Fibroblast of the aortic adventitia (primary cell): ENCODE results near the gene SLC22A7. TPM values are rescaled to one million over a fixed set of nuclear protein-coding genes. Genes with fewer than 3 reads are reported as not detected.
A peak's percentile ranks its signal among the peaks of the same experiment; 100 is the strongest.

ENCODE experiments used
- DNase-seq: peaks from one replicate; pipeline ENCODE4 v3.0.0-alpha.2; 2010; ENCODE audit warnings: low read depth
- H3K4me3 ChIP-seq: 2 replicates; pipeline ENCODE4 v1.5.1; 2011; ENCODE audit warnings: low read depth, mild to moderate bottlenecking, control low read depth, low read length, moderate library complexity
- CTCF ChIP-seq: IDR thresholded peaks from 2 replicates; pipeline ENCODE4 v1.5.1; 2011; ENCODE audit warnings: mild to moderate bottlenecking, low read length, control low read depth, inconsistent platforms; ENCODE audit not compliant: insufficient read depth
- total RNA-seq: library from RNA; depleted of rRNA; stranded (reverse); fragments of >200 nt; gene quantifications from 2 replicates; pipeline ENCODE4 v1.2.3, GENCODE V29; 2012; ENCODE audit warnings: low replicate concordance

SLC22A7 gene
- total RNA-seq, 1 donor, result not detected

GRCh38 chr6:43267619-43268354 is 30.3 kb upstream of the SLC22A7 start:
- no peak for TF ChIP-seq CTCF
- H3K4me3 ChIP-seq, result no peak overlapping the region
- DNase-seq, result no peak

- no peak for TF ChIP-seq CTCF
- no peak for DNase-seq
- no peak overlapping the region for H3K4me3 ChIP-seq
These were observed 29.7 kb upstream of the SLC22A7 start for GRCh38 chr6:43268355-43268700.

GRCh38 chr6:43268782-43269272 is 29.2 kb upstream of the SLC22A7 start:
- DNase-seq, result no peak
- no peak overlapping the region for H3K4me3 ChIP-seq
- TF ChIP-seq CTCF, result no peak

- peak overlapping the region; percentile 40 for H3K4me3 ChIP-seq
- DNase-seq, result no peak
- no peak for TF ChIP-seq CTCF
These were observed 28.6 kb upstream of the SLC22A7 start for GRCh38 chr6:43269273-43270007.

- no peak for TF ChIP-seq CTCF
- H3K4me3 ChIP-seq, result no peak overlapping the region
- DNase-seq, result no peak
These were observed 26.8 kb upstream of the SLC22A7 start for GRCh38 chr6:43271103-43271815.

- H3K4me3 ChIP-seq, result no peak overlapping the region
- no peak for DNase-seq
- no peak for TF ChIP-seq CTCF
These were observed 26.1 kb upstream of the SLC22A7 start for GRCh38 chr6:43271944-43272343.
